ENCODE results near the gene PIP5K1C. TPM values are rescaled to one million over a fixed set of nuclear protein-coding genes. Genes with fewer than 3 reads are reported as not detected.

Gene PIP5K1C
- total RNA-seq, 1 experiment from 2014 or later, result 35.5 TPM

DNA sequence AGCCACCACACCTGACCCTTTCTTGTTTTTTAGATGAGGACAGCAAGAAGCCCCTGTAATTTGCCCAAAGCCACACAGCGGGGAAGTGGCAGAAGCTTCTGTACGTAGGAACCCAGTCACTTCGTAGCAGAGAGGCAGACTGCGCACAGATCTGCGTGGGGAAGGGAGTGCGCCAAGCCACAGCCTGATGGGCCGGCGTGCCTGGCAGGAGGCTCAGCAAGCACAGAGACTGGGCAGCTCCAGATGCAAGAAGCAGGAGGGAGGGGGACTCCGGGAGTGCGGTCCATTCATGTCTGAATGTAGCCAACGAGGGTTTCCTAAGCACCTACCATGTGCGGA, 7.6 kb upstream of the PIP5K1C start:
- ChIA-PET POLR2A (ENCODE audit: low non-redundant PET) (no interaction called here), CTCF (no interaction called here)
- H3K27me3 ChIP-seq (replicated peaks; ENCODE audit: insufficient read depth, low read depth, low read length, poor library complexity), result no peaks in the 10 kb centered on the region
- H3K36me3 ChIP-seq (ENCODE audit: insufficient read depth, low read length, poor library complexity, severe bottlenecking), result no peaks in the 10 kb centered on the region
- H3K27ac ChIP-seq (ENCODE audit: low read depth, low read length, poor library complexity, severe bottlenecking), result no peak overlapping the region
- H3K4me1 ChIP-seq (ENCODE audit: insufficient read depth, low read length, poor library complexity, severe bottlenecking), result peaks cover 7% of the 10 kb centered on the region
- no TSS peak for BruUV-seq (replicated peaks)
- TF ChIP-seq EZH2 (IDR thresholded peaks at IDR 0.05; ENCODE audit: borderline replicate concordance, low read depth, low read length, poor library complexity, severe bottlenecking), result no peak
- TF ChIP-seq, protein P1, sequence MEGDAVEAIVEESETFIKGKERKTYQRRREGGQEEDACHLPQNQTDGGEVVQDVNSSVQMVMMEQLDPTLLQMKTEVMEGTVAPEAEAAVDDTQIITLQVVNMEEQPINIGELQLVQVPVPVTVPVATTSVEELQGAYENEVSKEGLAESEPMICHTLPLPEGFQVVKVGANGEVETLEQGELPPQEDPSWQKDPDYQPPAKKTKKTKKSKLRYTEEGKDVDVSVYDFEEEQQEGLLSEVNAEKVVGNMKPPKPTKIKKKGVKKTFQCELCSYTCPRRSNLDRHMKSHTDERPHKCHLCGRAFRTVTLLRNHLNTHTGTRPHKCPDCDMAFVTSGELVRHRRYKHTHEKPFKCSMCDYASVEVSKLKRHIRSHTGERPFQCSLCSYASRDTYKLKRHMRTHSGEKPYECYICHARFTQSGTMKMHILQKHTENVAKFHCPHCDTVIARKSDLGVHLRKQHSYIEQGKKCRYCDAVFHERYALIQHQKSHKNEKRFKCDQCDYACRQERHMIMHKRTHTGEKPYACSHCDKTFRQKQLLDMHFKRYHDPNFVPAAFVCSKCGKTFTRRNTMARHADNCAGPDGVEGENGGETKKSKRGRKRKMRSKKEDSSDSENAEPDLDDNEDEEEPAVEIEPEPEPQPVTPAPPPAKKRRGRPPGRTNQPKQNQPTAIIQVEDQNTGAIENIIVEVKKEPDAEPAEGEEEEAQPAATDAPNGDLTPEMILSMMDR (conservative IDR thresholded peaks at IDR 0.05; ENCODE audit: low read depth, low read length), result no peak
- DNase-seq (ENCODE audit: low spot score), result no peak
- H3K9me3 ChIP-seq (ENCODE audit: low read depth, low read length, poor library complexity, severe bottlenecking), result no peaks in the 10 kb centered on the region
- intact Hi-C loops (cut with micrococcal nuclease; ENCODE audit: unreplicated experiment), result loop anchor here (10.0 kb wide), 1 partner anchor 163 kb away; no protein-coding TSS in a partner anchor
- H3K4me3 ChIP-seq (ENCODE audit: low read depth, low read length, poor library complexity, severe bottlenecking), result no peak overlapping the region

DNA sequence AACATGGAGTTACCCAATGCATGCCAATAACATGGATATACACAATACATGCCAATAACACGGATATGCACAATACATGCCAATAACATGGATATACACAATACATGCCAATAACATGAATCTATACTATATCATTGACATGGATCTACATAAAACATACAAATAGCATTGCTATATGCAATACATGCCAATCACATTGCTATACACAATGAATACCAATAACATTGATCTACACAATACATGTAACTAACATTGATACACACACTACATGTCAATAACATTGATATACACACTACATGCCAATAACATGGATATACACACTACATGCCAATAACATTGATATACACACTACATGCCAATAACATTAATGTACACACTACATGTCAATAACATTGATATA, 932 bp upstream of the PIP5K1C start:
- DNase-seq (ENCODE audit: low spot score), result no peak
- no peak overlapping the region for H3K27ac ChIP-seq (ENCODE audit: low read depth, low read length, poor library complexity, severe bottlenecking)
- ChIA-PET CTCF (no interaction called here), POLR2A (ENCODE audit: low non-redundant PET) (no interaction called here)
- no peaks in the 10 kb centered on the region for H3K9me3 ChIP-seq (ENCODE audit: low read depth, low read length, poor library complexity, severe bottlenecking)
- no peak for TF ChIP-seq EZH2 (IDR thresholded peaks at IDR 0.05; ENCODE audit: borderline replicate concordance, low read depth, low read length, poor library complexity, severe bottlenecking)
- no peaks in the 10 kb centered on the region for H3K4me1 ChIP-seq (ENCODE audit: insufficient read depth, low read length, poor library complexity, severe bottlenecking)
- H3K27me3 ChIP-seq (replicated peaks; ENCODE audit: insufficient read depth, low read depth, low read length, poor library complexity), result no peaks in the 10 kb centered on the region
- no peaks in the 10 kb centered on the region for H3K36me3 ChIP-seq (ENCODE audit: insufficient read depth, low read length, poor library complexity, severe bottlenecking)
- H3K4me3 ChIP-seq (ENCODE audit: low read depth, low read length, poor library complexity, severe bottlenecking), result no peak overlapping the region
- intact Hi-C loops (cut with micrococcal nuclease; ENCODE audit: unreplicated experiment), result loop anchor here (2.0 to 10.0 kb wide), 2 partner anchors 34 to 156 kb away; no protein-coding TSS in a partner anchor
- BruUV-seq (replicated peaks), result no TSS peak

DNA sequence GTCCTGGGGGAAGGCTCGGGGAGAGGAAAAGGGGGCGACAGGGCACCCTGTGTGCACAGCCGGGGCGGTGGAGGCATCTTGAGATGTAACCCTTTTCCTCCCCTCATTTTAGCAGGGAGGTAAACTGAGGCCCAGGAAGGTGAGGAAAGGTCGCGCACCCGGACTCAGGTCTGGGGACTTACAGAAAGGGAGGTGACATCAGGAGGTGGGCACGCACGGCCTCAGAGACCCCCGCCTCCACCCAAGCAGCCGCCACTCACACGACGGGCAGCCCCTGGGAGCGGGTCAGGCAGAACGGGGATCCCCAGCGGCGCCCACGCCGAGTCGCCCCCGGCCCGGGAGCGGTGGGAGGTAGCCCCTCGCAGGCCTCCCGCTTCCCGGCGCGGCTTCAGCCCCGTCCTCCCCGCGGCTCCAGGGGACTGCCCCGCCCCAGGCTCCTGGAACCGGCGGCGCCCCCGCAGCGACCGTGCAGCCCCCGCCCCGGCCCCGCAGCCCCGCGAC, 477 bp downstream of the PIP5K1C start:
- no TSS peak for BruUV-seq (replicated peaks)
- Histone ChIP-seq H3K27me3 (replicated peaks; ENCODE audit: insufficient read depth, low read depth, low read length, poor library complexity) (no peaks in the 10 kb centered on the region), H3K4me3 (ENCODE audit: low read depth, low read length, poor library complexity, severe bottlenecking) (peak overlapping the region; percentile 81), H3K9me3 (ENCODE audit: low read depth, low read length, poor library complexity, severe bottlenecking) (no peaks in the 10 kb centered on the region), H3K4me1 (ENCODE audit: insufficient read depth, low read length, poor library complexity, severe bottlenecking) (no peaks in the 10 kb centered on the region), H3K27ac (ENCODE audit: low read depth, low read length, poor library complexity, severe bottlenecking) (peak overlapping the region; percentile 72), H3K36me3 (ENCODE audit: insufficient read depth, low read length, poor library complexity, severe bottlenecking) (no peaks in the 10 kb centered on the region)
- intact Hi-C loops (cut with micrococcal nuclease; ENCODE audit: unreplicated experiment), result loop anchor here (2.0 to 10.0 kb wide), 2 partner anchors 33 to 155 kb away; no protein-coding TSS in a partner anchor
- ChIA-PET CTCF (interaction anchor here (0.6 kb wide), 2 partner anchors 9 to 15 kb away, joined by 3 read pairs; no protein-coding TSS in a partner anchor), POLR2A (ENCODE audit: low non-redundant PET) (no interaction called here)
- no peak for DNase-seq (ENCODE audit: low spot score)
- TF ChIP-seq EZH2 (IDR thresholded peaks at IDR 0.05; ENCODE audit: borderline replicate concordance, low read depth, low read length, poor library complexity, severe bottlenecking), result no peak
- TF ChIP-seq, protein P1 (conservative IDR thresholded peaks at IDR 0.05; ENCODE audit: low read depth, low read length), result no peak
